HG03135 (cell line): Measurements from ENCODE around the gene ZBTB20.

Experiments
- ATAC-seq: cut with Tn5 transposase; IDR thresholded peaks from one replicate; pipeline ENCODE4 v1.9.1; 2021; ENCODE audit warnings: mild to moderate bottlenecking, moderate library complexity; ENCODE audit not compliant: unreplicated experiment

Gene ZBTB20

DNA sequence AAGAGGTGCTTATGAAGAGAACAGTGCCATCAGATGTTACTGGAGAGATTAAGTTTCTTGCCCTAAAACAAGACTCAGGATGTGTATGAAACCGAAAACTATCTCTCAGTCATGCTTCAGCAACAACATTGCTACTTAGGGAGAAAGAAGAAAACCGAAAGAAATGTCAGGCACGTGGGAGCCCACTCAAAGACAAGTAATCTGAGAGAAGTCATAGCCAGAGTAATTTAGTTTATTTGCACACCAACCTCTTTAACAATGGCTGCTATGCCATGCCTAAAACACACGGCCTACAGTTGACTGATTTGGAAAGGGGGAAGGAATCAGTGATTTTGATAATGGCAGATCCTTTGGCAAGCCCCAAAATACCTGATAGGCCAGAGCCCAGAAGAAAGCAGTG is 690.3 kb downstream of the ZBTB20 start:
- peak; percentile 80 for ATAC-seq

DNA sequence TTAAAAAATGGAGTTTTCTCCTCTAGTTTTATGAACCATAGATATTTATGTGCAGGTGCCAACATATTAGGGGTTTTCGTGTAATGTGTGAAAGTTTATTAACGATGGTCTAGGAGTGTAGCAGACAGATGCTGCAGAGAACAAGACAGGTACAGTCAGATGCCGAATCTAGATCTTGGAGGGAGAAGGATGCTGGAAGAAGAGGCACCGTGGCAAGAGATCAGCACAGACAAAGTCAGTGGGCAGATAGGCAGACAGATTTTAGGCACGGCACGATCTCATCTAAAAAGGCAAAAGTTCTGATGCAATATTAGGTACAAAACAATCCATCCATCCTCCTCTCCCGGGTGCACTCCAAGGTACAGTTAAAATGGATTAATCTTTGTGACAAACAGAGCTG is 691.7 kb downstream of the ZBTB20 start:
- no peak for ATAC-seq

DNA sequence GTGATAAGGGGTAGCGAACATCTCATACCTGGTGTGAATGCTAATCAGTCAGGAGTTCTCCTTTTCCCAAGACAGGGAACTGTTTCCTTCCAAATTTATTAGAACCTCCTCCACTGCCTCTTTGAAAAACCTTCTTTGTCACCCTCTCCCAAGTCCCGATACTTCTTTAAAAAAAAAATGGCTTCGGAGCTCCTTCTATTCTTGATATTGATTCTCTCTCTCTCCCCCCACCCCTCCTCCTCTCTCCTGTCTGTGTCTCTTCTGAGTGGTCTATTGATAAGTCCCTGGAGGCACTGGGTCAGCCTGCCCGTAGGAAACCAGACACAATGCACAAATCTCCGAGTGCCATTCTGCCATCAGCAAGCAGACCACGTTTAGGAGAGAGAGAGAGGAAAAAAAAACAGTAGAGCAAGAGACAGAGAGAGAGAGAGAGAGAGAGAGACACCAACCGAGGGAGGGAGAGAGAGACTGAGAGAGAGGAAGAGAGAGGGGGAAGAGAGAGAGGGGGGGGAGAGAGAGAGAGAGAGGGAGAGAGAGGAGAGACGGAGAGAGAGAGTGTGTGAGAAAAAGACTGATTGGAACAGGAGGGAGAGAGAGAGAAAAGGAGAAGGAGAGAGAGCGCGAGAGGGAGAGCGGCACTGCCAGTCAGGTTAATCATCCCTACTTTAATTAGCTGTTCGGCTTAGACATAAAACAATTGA is 692.4 kb downstream of the ZBTB20 start:
- no peak for ATAC-seq

GRCh38 chr3:114453361-114453780 is 693.7 kb downstream of the ZBTB20 start:
- ATAC-seq: no peak

DNA sequence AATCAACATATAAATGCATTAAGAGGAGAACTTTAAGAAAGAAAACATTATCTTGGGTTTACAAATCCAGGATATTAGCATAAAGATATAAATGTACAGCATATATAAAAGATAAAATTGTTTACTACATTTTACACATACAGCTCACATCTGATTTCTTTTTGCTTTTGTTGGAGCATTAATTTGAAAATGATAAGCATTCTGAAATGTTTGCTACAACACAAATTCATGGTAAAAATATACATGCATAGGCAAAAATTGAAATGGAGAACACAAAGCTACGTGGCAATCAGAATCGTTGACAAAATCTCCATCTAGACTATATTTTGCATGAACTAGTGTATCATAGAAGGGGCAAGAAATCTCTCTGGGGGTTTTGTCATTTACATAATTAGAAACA is 694.2 kb downstream of the ZBTB20 start:
- ATAC-seq: no peak

DNA sequence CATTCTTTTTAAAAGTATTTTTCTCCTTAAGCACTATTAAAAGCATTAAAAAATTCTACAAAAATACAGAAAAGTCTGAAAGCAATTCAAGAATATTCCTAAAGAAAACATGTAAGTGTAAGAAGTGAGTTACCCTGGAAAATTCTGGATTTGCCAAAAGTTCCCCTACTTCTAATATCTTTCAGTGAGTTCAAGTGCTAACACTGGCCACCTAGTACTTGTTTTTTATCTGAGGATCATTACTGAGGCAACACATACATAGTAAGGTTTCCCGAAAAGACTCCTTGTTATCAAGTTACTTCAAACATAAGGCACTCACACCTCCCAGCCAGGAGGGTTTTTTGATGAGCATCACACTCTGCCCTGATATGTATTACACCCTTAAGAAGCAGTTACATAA is 694.8 kb downstream of the ZBTB20 start:
- ATAC-seq: no peak

DNA sequence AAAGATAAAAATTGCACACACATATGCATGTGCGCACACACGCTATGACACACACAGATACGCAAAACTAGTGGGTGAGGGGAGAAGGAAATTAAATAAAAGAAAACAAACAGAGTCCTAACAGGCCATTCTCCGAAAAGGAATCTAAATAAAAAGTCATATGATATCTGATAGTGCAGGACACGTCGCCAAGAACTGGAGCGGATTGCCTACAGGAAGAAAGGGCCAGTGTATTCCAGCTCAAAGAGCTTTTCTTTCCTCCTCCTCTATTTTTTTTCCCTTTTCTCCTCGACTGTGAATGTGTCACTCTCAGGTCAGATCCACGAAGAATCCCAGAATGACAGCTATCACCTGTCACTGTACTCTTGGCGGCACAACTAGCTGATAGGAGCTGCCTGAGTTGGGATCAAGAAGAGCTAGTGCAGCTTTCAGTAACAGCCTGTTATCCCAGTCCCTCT is 695.5 kb downstream of the ZBTB20 start:
- ATAC-seq: no peak

GRCh38 chr3:114451051-114451451 is 696.0 kb downstream of the ZBTB20 start:
- ATAC-seq: no peak

DNA sequence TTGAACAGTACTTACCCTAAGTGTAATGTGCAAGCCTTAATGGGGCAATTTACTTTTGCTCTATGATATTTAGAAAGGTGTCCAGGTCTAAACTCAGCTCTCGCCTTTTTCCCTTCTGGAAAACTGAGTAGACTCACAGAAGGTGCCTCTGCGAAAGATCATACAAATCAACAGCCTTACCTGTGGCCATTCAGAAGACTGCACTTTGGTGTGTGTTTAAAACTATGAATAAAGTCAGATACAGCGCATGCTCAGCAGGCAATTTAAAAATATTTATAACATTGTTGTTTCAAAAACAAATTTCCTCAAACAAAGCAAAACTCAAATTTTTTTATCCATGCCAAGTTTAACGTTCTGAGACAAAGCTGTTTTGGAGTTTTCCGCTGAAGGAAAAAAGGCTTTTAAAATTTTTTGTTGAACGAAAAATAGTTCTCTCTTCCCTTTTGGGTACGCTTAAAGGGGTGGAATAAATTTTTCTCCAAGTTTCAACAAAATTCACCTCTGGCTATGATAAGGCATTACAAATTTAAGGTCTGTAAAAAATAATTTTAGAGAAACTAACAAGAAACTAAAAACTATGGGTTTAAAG is 697.0 kb downstream of the ZBTB20 start:
- no peak for ATAC-seq

DNA sequence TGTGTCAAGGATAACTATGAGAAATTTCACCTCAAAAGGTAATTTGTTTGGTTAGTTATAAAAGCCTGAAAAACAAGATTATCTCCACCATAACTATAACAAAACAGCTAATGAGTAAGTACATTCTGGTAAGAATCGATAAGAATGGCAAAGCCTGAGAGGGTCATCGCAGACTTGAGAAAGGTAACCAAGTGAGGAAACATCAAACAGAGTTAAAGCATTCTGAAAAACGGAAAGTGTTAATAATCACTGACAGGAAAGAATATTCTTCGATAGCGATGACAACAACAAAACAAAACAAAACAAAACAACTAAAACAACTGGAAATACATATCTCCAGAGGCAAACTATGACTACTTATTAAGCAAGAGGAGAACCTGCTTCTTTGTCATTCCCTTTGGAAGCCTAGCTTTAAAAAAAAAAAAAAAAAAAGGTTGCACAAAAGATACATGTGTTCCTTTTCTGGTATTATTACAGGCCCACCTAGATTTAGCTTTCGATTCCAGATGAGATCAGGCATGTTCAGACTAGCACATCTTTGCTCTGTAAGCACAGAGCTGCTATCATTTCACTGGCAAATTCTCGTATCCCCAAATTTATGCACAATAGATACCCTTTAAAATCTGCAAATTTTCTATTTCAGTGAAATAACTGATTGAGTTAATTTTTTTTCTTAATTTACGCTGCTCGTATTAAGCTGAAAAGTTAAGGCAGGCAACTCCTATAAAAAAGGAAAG is 697.6 kb downstream of the ZBTB20 start:
- no peak for ATAC-seq

- ATAC-seq: no peak
Observed at GRCh38 chr3:114447950-114448479, 699.1 kb downstream of the ZBTB20 start.

DNA sequence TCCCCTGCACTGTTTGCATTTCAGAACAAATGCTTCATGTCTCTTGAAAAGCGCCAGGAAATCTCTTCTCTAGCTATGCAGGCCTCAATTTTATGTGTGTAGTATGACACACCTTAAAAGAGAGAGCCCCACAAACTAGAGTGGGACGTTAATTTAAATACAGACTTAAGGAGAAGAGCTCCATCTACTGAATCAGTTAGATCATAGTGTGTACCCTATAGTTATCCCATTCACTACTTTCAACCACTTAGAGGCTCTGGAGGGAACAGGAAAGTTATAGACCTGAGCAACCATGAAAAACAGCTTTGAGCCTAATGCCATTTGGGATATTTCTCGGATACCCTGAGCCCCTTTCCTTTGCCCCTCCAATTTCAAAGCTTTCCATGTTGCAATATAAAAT is 699.5 kb downstream of the ZBTB20 start:
- no peak for ATAC-seq

DNA sequence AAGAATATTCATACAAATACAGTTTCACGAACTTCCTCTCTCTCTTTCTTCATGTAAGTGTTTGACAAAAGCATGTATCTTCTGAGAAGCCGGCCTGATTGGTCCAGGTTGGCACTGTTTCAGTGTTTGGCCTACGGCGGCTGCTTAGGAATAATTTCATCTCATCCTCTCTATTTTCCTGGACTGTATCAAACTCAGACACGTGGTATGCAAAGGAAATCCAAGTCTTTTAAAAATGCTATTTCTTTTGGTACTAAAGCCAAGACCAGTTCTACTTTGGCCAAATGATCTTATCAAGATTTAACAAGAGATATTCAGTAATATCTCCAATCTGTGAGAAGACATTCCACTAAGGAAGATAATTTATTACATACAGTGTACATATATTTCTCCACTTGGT is 700.5 kb downstream of the ZBTB20 start:
- ATAC-seq: no peak

DNA sequence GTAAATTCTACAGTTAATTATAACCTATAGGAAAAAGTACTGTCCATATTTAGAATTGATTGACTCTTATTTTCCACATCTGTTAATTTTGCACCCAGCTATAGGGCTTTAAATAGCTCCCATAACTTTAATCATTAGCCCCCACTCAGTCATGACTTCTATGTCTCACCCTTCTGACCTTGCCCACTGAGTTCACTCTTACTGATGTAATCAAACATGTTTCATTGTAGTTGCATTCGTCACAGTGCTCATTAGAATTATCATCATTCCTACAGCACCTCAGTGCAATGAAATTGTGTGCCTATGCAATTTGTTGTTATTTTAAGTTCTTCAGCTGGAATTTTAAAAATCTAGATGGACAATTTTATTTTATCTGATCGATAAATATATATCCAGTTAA is 701.9 kb downstream of the ZBTB20 start:
- ATAC-seq: no peak

- no peak for ATAC-seq
Observed at GRCh38 chr3:114444216-114444615, 702.9 kb downstream of the ZBTB20 start.

DNA sequence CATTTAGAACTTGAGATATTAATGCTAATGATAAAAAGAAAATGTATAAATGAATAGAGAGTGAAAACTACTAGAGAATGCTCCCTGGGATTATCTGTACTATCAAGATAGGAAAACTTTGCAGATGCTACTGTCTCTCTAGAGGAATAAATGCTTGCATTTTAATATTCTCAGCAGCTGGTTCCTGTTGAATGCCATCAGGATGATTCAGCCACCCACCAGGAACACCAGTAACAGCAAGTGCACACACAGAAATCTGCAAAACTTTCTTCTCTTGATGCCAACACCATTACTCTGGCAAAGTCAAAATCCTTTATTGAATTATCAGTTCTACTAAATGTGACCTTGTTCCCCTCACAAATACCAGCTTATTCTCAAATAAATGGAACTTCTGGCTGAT is 704.8 kb downstream of the ZBTB20 start:
- no peak for ATAC-seq

- no peak for ATAC-seq
Observed at GRCh38 chr3:114441386-114441785, 705.7 kb downstream of the ZBTB20 start.

- no peak for ATAC-seq
Observed at GRCh38 chr3:114440700-114441099, 706.4 kb downstream of the ZBTB20 start.

GRCh38 chr3:114439284-114439683 is 707.8 kb downstream of the ZBTB20 start:
- no peak for ATAC-seq

DNA sequence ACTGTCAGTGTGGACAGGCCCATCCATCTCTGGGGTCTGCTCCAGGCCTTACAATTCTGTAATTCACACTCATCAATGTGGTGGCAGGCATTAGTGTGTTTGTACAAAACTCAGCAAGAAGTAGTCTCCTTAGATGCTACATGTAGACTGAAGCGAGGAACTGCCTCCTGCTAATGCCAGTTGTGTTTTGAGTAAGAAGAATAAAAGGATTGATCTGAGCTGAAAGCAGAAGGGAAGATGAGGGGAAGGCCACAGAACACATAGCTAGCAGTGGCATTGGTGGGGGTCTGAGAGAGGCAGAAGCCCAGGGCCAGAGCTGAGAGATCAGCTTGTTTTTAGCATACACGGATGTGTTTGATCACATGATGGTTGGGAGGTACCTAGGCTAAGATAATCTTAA is 709.2 kb downstream of the ZBTB20 start:
- ATAC-seq: no peak

DNA sequence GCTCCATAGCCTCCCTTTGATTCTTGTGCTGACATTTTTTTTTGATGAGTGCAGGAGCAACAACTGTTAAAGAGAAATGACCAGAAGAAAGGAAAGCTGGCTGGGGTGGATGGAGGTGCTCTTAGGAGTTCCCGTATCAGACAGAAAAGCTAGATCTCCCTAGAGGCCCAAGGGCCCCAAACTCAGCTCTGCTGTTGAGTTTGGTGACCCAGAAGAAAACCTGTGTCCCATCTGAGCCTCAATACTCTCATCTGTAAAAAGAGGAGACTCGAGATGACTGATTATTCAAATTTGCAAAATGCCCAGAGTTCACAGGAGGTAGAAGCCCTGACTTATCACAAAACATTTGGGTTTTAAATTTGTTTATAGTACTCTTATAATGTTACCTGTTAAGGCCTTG is 710.9 kb downstream of the ZBTB20 start:
- ATAC-seq: no peak
